Spleen (tissue), 11 donors: Measurements from ENCODE around the gene RNF227. TPM values are rescaled to one million over a fixed set of nuclear protein-coding genes. Genes with fewer than 3 reads are reported as not detected.

Experiments used
- DNase-seq: peaks from one replicate; pipeline ENCODE4 v3.0.0-alpha.2; 2020
- H3K27ac ChIP-seq, 8 donors: fragments of 200-600 bp; sonication (generic) in 7 of 8; 1 replicate in 4 of 8; 2 replicates in 4 of 8; pipeline versions ENCODE4 v1.5.0 to v1.8.0; 2016 to 2021; ENCODE audit warnings: inconsistent platforms in 4 of 8, mild to moderate bottlenecking in 4 of 8, moderate library complexity in 1 of 8
- H3K27me3 ChIP-seq, 7 donors: fragments of 200-600 bp; sonication (generic) in 6 of 7; replicated peaks in 1 of 7; 1 replicate in 4 of 7; 2 replicates in 3 of 7; pipeline versions ENCODE4 v1.5.0 to v1.8.0; 2016 to 2021; ENCODE audit warnings: inconsistent platforms in 3 of 7, mild to moderate bottlenecking in 1 of 7
- H3K36me3 ChIP-seq, 6 donors: fragments of 200-600 bp; sonication (generic) in 5 of 6; 1 replicate in 4 of 6; 2 replicates in 2 of 6; pipeline versions ENCODE4 v1.5.0 to v1.8.0; 2016 to 2021; ENCODE audit warnings: inconsistent platforms in 2 of 6
- H3K4me1 ChIP-seq, 6 donors: fragments of 200-600 bp; sonication (generic) in 5 of 6; 1 replicate in 3 of 6; 2 replicates in 3 of 6; pipeline versions ENCODE4 v1.5.0 to v1.8.0; 2016 to 2021; ENCODE audit warnings: inconsistent platforms in 3 of 6
- H3K4me3 ChIP-seq, 8 donors: fragments of 200-600 bp; sonication (generic) in 7 of 8; 1 replicate in 4 of 8; 2 replicates in 4 of 8; pipeline versions ENCODE4 v1.5.0 to v1.8.0; 2016 to 2021; ENCODE audit warnings: inconsistent platforms in 4 of 8, mild to moderate bottlenecking in 4 of 8, moderate library complexity in 2 of 8
- H3K9me3 ChIP-seq, 8 donors: fragments of 200-600 bp; sonication (generic) in 7 of 8; 1 replicate in 4 of 8; 2 replicates in 4 of 8; pipeline versions ENCODE4 v1.5.0 to v1.8.0; 2016 to 2021; ENCODE audit warnings: inconsistent platforms in 4 of 8
- CTCF ChIP-seq, 11 experiments: fragments of 200-600 bp in 7 of 11; fragments of 450-650 bp in 4 of 11; sonication (generic) in 4 of 11; IDR thresholded peaks in 8 of 11; conservative IDR thresholded peaks in 3 of 11; 1 replicate in 7 of 11; 2 replicates in 4 of 11; pipeline versions ENCODE4 v1.4.0 to v1.8.0; 2016 to 2021; ENCODE audit warnings: antibody characterized with exemption in 11 of 11, inconsistent platforms in 4 of 11, mild to moderate bottlenecking in 1 of 11
- POLR2A ChIP-seq, 3 donors: fragments of 450-650 bp; IDR thresholded peaks; one replicate each; pipeline ENCODE4 v1.5.1; 2017; ENCODE audit warnings: antibody characterized with exemption in 3 of 3, mild to moderate bottlenecking in 1 of 3
- POLR2AphosphoS5 ChIP-seq, 3 donors: sonication (generic); formaldehyde crosslinking; IDR thresholded peaks; one replicate each; pipeline ENCODE4 v1.5.1; 2017; ENCODE audit warnings: antibody characterized with exemption in 3 of 3
- WGBS, 5 donors: extraction: QIAGEN DNeasy Blood & Tissue Kit in 3 of 5; methylation state at CpG; one replicate each; pipeline versions ENCODE4 v1.1.5 to v1.1.7; 2013 to 2018; 5-methylcytosine and 5-hydroxymethylcytosine counted together
- intact Hi-C: fragments of 100-400 bp; cut with DNase I; formaldehyde crosslinking; loops from one replicate; pipeline ENCODE4 v1.15.0; 2023; ENCODE audit warnings: low total_unique reads
- polyA plus RNA-seq, 3 donors: library from polyadenylated mRNA; stranded (reverse); fragments of 200-250 nt; gene quantifications; one replicate each; pipeline ENCODE4 v1.2.1, GENCODE V29; 2013
- total RNA-seq, 7 donors: library from RNA; depleted of rRNA in 3 of 7; stranded (reverse); fragments of >200 nt in 3 of 7; fragmentation: NEBNext Ultra II Directional in 4 of 7; extraction: Animal tissue kit (Norgen Biotek cat#: 25700) in 4 of 7; gene quantifications; one replicate each; pipeline versions ENCODE4 v1.1.0 to v1.2.1, GENCODE V29; 2016 to 2021
- donor health status: healthy with polysubstance abuse.
- donor health status: DM: no; HTN: no; CAD: no; lungs with moderate emphysema.
- donor health status: DM: no; HTN: no; CAD: no.
- donor health status: Bipolar disorder and iron deficiency.
- donor health status: healthy.
- donor health status: DM: no; HTN: no; CAD: no.
- donor health status: DM: yes; HTN: yes; CAD: no.

The RNF227 gene
- total and polyA plus RNA-seq, 10 donors: 2.4 to 20.7 (median 3.6) TPM

- TF ChIP-seq POLR2A (IDR thresholded peaks at IDR 0.05): no peak
- TF ChIP-seq POLR2AphosphoS5 (IDR thresholded peaks at IDR 0.05): no peak
- no peak for TF ChIP-seq CTCF (IDR thresholded peaks at IDR 0.05 in 8 of 11, conservative IDR thresholded peaks at IDR 0.05 in 3 of 11)
- no peak for DNase-seq
- no peak overlapping the region for H3K4me3 ChIP-seq
- H3K36me3 ChIP-seq: peaks cover 0 to 49% (median 15%) of the 10 kb centered on the region in 6 donors
- no peaks in the 10 kb centered on the region for H3K9me3 ChIP-seq
- intact Hi-C loops: no loop called here
- peaks cover 0 to 75% (median 55%) of the 10 kb centered on the region in 6 donors for H3K4me1 ChIP-seq
- 77 to 89% (median 82%) methylated on average over 3 of the region's 3 CpGs for WGBS, 5 donors
- peak overlapping the region in 4 of 8 donors; percentile 3 to 61 (median 44) for H3K27ac ChIP-seq
- no peaks in the 10 kb centered on the region for H3K27me3 ChIP-seq
These were observed 35.8 kb downstream of the RNF227 start for GRCh38 chr17:7880076-7880868.

- no peak for TF ChIP-seq POLR2AphosphoS5 (IDR thresholded peaks at IDR 0.05)
- no peak for TF ChIP-seq POLR2A (IDR thresholded peaks at IDR 0.05)
- Histone ChIP-seq H3K4me3 (no peak overlapping the region), H3K27me3 (no peaks in the 10 kb centered on the region), H3K9me3 (no peaks in the 10 kb centered on the region), H3K4me1 (peaks cover 0 to 78% (median 52%) of the 10 kb centered on the region in 6 donors), H3K27ac (no peak overlapping the region), H3K36me3 (peaks cover 0 to 58% (median 16%) of the 10 kb centered on the region in 6 donors)
- 91 to 97% (median 95%) methylated on average over 7 of the region's 7 CpGs for WGBS, 5 donors
- no peak for DNase-seq
- intact Hi-C loops: no loop called here
These were observed 37.9 kb downstream of the RNF227 start for GRCh38 chr17:7878234-7878633.

GRCh38 chr17:7875804-7876370 lies 40.2 kb downstream of the RNF227 start:
- intact Hi-C loops: no loop called here
- 61 to 68% (median 63%) methylated on average over 2 of the region's 2 CpGs for WGBS, 5 donors

GRCh38 chr17:7873051-7873450 lies 43.0 kb downstream of the RNF227 start:
- Histone ChIP-seq H3K9me3 (no peaks in the 10 kb centered on the region), H3K36me3 (peaks cover 0 to 22% (median 4%) of the 10 kb centered on the region in 6 donors), H3K4me3 (no peak overlapping the region), H3K27me3 (no peaks in the 10 kb centered on the region), H3K27ac (no peak overlapping the region), H3K4me1 (peaks cover 7 to 72% (median 24%) of the 10 kb centered on the region in 6 donors)
- no peak for TF ChIP-seq POLR2A (IDR thresholded peaks at IDR 0.05)
- no peak for TF ChIP-seq CTCF (IDR thresholded peaks at IDR 0.05 in 8 of 11, conservative IDR thresholded peaks at IDR 0.05 in 3 of 11)
- no peak for TF ChIP-seq POLR2AphosphoS5 (IDR thresholded peaks at IDR 0.05)
- 64 to 85% (median 77%) methylated on average over 4 of the region's 4 CpGs for WGBS, 5 donors
- intact Hi-C loops: no loop called here
- DNase-seq: no peak

More at GRCh38 chr17:7875804-7876370, 40.2 kb downstream of the RNF227 start:
- Histone ChIP-seq H3K27ac (peak overlapping the region in 1 of 8 donors; percentile 6), H3K4me3 (no peak overlapping the region), H3K27me3 (no peaks in the 10 kb centered on the region), H3K9me3 (no peaks in the 10 kb centered on the region), H3K4me1 (peaks cover 0 to 71% (median 30%) of the 10 kb centered on the region in 6 donors), H3K36me3 (peaks cover 0 to 49% (median 10%) of the 10 kb centered on the region in 6 donors)
- TF ChIP-seq CTCF (IDR thresholded peaks at IDR 0.05 in 8 of 11, conservative IDR thresholded peaks at IDR 0.05 in 3 of 11) (no peak), POLR2A (IDR thresholded peaks at IDR 0.05) (no peak), POLR2AphosphoS5 (IDR thresholded peaks at IDR 0.05) (no peak)
- DNase-seq: no peak
